Measurements from ENCODE around the gene AKNAD1. TPM values are rescaled to one million over a fixed set of nuclear protein-coding genes. Genes with fewer than 3 reads are reported as not detected.

The AKNAD1 gene
- total RNA-seq, 1 experiment from 2014 or later: not detected

GRCh38 chr1:108881369-108881768, 24.5 kb upstream of the AKNAD1 start:
- no peaks in the 10 kb centered on the region for H3K9me3 ChIP-seq
- no peaks in the 10 kb centered on the region for H3K27me3 ChIP-seq (replicated peaks; ENCODE audit: control insufficient read depth, insufficient read depth, low read length)
- CTCF ChIA-PET: interaction anchor here (0.7 to 1.1 kb wide), 2 partner anchors 54 to 316 kb away, joined by 7 to 10 read pairs; no protein-coding TSS in a partner anchor
- H3K36me3 ChIP-seq (ENCODE audit: control insufficient read depth, insufficient read depth, low read length): no peaks in the 10 kb centered on the region
- no peak for DNase-seq
- intact Hi-C loops (cut with micrococcal nuclease; ENCODE audit: unreplicated experiment): no loop called here
- H3K4me1 ChIP-seq: peaks cover 5% of the 10 kb centered on the region; the same call in 1 of the 2 replicates
- POLR2A ChIA-PET: no interaction called here
- no peak for TF ChIP-seq CTCF (IDR thresholded peaks at IDR 0.05; ENCODE audit: insufficient read depth in 1 of 2, low read depth in 1 of 2, low read length in 1 of 2, severe bottlenecking in 1 of 2, unreplicated experiment in 1 of 2)
- no peak overlapping the region for H3K4me3 Mint-ChIP-seq (ENCODE audit: unreplicated experiment)
- no peak overlapping the region for H3K4me3 ChIP-seq (ENCODE audit: low read depth, low read length)
- no TSS peak for BruUV-seq (replicated peaks)
- no peaks in the 10 kb centered on the region for H3K4me1 Mint-ChIP-seq (ENCODE audit: low read depth, unreplicated experiment)
- no peaks in the 10 kb centered on the region for H3K27me3 Mint-ChIP-seq (ENCODE audit: insufficient read depth, unreplicated experiment)
- H3K9me3 Mint-ChIP-seq (ENCODE audit: unreplicated experiment): no peaks in the 10 kb centered on the region
- no peaks in the 10 kb centered on the region for H3K36me3 Mint-ChIP-seq (ENCODE audit: insufficient read depth, unreplicated experiment)
- H3K27ac Mint-ChIP-seq (ENCODE audit: unreplicated experiment): no peak overlapping the region

- no peak overlapping the region for H3K4me3 Mint-ChIP-seq (ENCODE audit: unreplicated experiment)
- BruUV-seq (replicated peaks): no TSS peak
- Histone ChIP-seq H3K4me1 (peaks cover 5% of the 10 kb centered on the region; the same call in 1 of the 2 replicates), H3K36me3 (ENCODE audit: control insufficient read depth, insufficient read depth, low read length) (no peaks in the 10 kb centered on the region), H3K9me3 (no peaks in the 10 kb centered on the region), H3K4me3 (ENCODE audit: low read depth, low read length) (no peak overlapping the region), H3K27me3 (replicated peaks; ENCODE audit: control insufficient read depth, insufficient read depth, low read length) (no peaks in the 10 kb centered on the region)
- no peaks in the 10 kb centered on the region for H3K4me1 Mint-ChIP-seq (ENCODE audit: low read depth, unreplicated experiment)
- no peak for DNase-seq
- POLR2A ChIA-PET: no interaction called here
- no peak overlapping the region for H3K27ac Mint-ChIP-seq (ENCODE audit: unreplicated experiment)
- intact Hi-C loops (cut with micrococcal nuclease; ENCODE audit: unreplicated experiment): no loop called here
- no peaks in the 10 kb centered on the region for H3K9me3 Mint-ChIP-seq (ENCODE audit: unreplicated experiment)
- no peaks in the 10 kb centered on the region for H3K36me3 Mint-ChIP-seq (ENCODE audit: insufficient read depth, unreplicated experiment)
- no peak for TF ChIP-seq CTCF (IDR thresholded peaks at IDR 0.05; ENCODE audit: insufficient read depth in 1 of 2, low read depth in 1 of 2, low read length in 1 of 2, severe bottlenecking in 1 of 2, unreplicated experiment in 1 of 2)
- CTCF ChIA-PET: interaction anchor here (0.6 to 1.1 kb wide), 4 partner anchors 16 to 317 kb away, joined by 3 to 10 read pairs (median 5); no protein-coding TSS in a partner anchor
- H3K27me3 Mint-ChIP-seq (ENCODE audit: insufficient read depth, unreplicated experiment): no peaks in the 10 kb centered on the region
Observed at GRCh38 chr1:108880850-108881249, 24.0 kb upstream of the AKNAD1 start.

GRCh38 chr1:108878678-108879077, 21.8 kb upstream of the AKNAD1 start:
- BruUV-seq (replicated peaks): no TSS peak
- CTCF ChIA-PET: no interaction called here
- TF ChIP-seq CTCF (IDR thresholded peaks at IDR 0.05; ENCODE audit: insufficient read depth in 1 of 2, low read depth in 1 of 2, low read length in 1 of 2, severe bottlenecking in 1 of 2, unreplicated experiment in 1 of 2): no peak
- intact Hi-C loops (cut with micrococcal nuclease; ENCODE audit: unreplicated experiment): loop anchor here (5.0 kb wide), 1 partner anchor 51 kb away; no protein-coding TSS in a partner anchor
- POLR2A ChIA-PET: interaction anchor here (0.6 kb wide), 1 partner anchor 82 kb away, joined by 3 read pairs; no protein-coding TSS in a partner anchor
- no peaks in the 10 kb centered on the region for H3K36me3 Mint-ChIP-seq (ENCODE audit: insufficient read depth, unreplicated experiment)
- H3K27me3 Mint-ChIP-seq (ENCODE audit: insufficient read depth, unreplicated experiment): no peaks in the 10 kb centered on the region
- no peaks in the 10 kb centered on the region for H3K4me1 Mint-ChIP-seq (ENCODE audit: low read depth, unreplicated experiment)
- H3K4me3 Mint-ChIP-seq (ENCODE audit: unreplicated experiment): no peak overlapping the region
- H3K36me3 ChIP-seq (ENCODE audit: control insufficient read depth, insufficient read depth, low read length): no peaks in the 10 kb centered on the region
- DNase-seq: no peak
- no peak overlapping the region for H3K27ac Mint-ChIP-seq (ENCODE audit: unreplicated experiment)
- no peaks in the 10 kb centered on the region for H3K9me3 ChIP-seq
- H3K4me3 ChIP-seq (ENCODE audit: low read depth, low read length): no peak overlapping the region
- H3K4me1 ChIP-seq: peaks cover 5% of the 10 kb centered on the region; the same call in 1 of the 2 replicates
- no peaks in the 10 kb centered on the region for H3K27me3 ChIP-seq (replicated peaks; ENCODE audit: control insufficient read depth, insufficient read depth, low read length)
- no peaks in the 10 kb centered on the region for H3K9me3 Mint-ChIP-seq (ENCODE audit: unreplicated experiment)
